Stimulated activated naive CD8-positive, alpha-beta T cell treated with anti-CD3 and anti-CD28 coated beads, Interleukin-15, amount 100 ng/mL, for 72 hours (primary cell): Measurements from ENCODE around the gene AFTPH.

ENCODE experiments used
- ATAC-seq: fragments of 150-1000 bp; cut with Tn5 transposase; 2 replicates; pipeline ENCODE4 v1.10.0; 2021; ENCODE audit warnings: mild to moderate bottlenecking, moderate library complexity
- DNase-seq, 2 donors: peaks; one replicate each; pipeline ENCODE4 v3.0.0; 2021 to 2022
- H3K27ac Mint-ChIP-seq, 2 donors: one replicate each; pipeline ENCODE4 v1.8.0; 2022; ENCODE audit warnings: mild to moderate bottlenecking in 2 of 2, mixed read lengths in 2 of 2, moderate library complexity in 2 of 2
- H3K27me3 Mint-ChIP-seq: one replicate; pipeline ENCODE4 v1.8.0; 2022; ENCODE audit warnings: mixed read lengths
- H3K4me1 Mint-ChIP-seq: one replicate; pipeline ENCODE4 v1.8.0; 2022; ENCODE audit warnings: mild to moderate bottlenecking, mixed read lengths
- H3K4me3 Mint-ChIP-seq, 2 donors: one replicate each; pipeline ENCODE4 v1.8.0; 2022; ENCODE audit warnings: mild to moderate bottlenecking in 2 of 2, mixed read lengths in 2 of 2, moderate library complexity in 1 of 2
- H3K9me3 Mint-ChIP-seq, 2 donors: one replicate each; pipeline ENCODE4 v1.8.0; 2022; ENCODE audit warnings: mixed read lengths in 2 of 2

The AFTPH gene, protein sequence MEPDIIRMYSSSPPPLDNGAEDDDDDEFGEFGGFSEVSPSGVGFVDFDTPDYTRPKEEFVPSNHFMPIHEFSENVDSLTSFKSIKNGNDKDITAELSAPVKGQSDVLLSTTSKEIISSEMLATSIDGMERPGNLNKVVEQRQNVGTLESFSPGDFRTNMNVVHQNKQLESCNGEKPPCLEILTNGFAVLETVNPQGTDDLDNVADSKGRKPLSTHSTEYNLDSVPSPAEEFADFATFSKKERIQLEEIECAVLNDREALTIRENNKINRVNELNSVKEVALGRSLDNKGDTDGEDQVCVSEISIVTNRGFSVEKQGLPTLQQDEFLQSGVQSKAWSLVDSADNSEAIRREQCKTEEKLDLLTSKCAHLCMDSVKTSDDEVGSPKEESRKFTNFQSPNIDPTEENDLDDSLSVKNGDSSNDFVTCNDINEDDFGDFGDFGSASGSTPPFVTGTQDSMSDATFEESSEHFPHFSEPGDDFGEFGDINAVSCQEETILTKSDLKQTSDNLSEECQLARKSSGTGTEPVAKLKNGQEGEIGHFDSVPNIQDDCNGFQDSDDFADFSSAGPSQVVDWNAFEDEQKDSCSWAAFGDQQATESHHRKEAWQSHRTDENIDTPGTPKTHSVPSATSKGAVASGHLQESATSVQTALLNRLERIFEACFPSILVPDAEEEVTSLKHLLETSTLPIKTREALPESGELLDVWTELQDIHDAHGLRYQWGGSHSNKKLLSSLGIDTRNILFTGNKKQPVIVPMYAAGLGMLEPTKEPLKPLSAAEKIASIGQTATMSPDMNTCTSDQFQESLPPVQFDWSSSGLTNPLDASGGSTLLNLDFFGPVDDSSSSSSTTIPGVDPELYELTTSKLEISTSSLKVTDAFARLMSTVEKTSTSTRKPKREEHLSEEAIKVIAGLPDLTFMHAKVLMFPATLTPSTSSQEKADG

GRCh38 chr2:64523666-64524603 lies at the start of gene AFTPH:
AFTPH (plus strand) TSS chr2:64524328; CDS start chr2:64551475, 27,147 bp downstream.
- Mint-ChIP-seq H3K27me3 (no peaks in the 10 kb centered on the region), H3K4me1 (peaks cover 18% of the 10 kb centered on the region), H3K9me3 (no peaks in the 10 kb centered on the region), H3K4me3 (peak within 1 kb of the TSS; percentile 100), H3K27ac (peak within 1 kb of the TSS; percentile 100)
- DNase-seq (peak; percentile 99 to 100), ATAC-seq (peak; percentile 95)

DNA sequence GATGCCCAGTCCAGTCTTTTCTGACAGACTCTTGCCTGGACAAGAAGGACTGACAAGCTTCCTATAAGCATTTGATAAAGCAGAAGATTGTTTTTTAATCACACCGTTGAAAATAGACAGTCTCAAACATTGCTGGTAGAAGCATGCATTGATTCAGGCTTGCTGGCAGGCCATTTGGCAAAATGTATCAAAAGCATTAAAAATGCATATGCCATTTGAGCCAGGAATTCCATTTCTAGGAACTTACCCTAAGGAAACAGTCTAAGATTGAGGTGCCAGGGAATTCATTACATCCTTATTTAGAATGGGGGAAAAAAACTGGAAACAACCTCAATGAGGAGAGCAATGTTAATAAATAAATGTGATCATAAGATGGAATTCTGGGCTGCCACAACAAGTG lies 49.5 kb upstream of the AFTPH start:
- peaks cover 22% of the 10 kb centered on the region for H3K4me1 Mint-ChIP-seq
- peaks cover 8% of the 10 kb centered on the region for H3K27me3 Mint-ChIP-seq
- no peak overlapping the region for H3K27ac Mint-ChIP-seq
- ATAC-seq = no peak
- H3K9me3 Mint-ChIP-seq = no peaks in the 10 kb centered on the region
- no peak overlapping the region for H3K4me3 Mint-ChIP-seq
- DNase-seq = no peak

GRCh38 chr2:64477037-64477436 lies 47.1 kb upstream of the AFTPH start:
- Mint-ChIP-seq H3K4me1 (peaks cover 26% of the 10 kb centered on the region), H3K9me3 (no peaks in the 10 kb centered on the region), H3K27ac (no peak overlapping the region), H3K27me3 (peaks cover 8% of the 10 kb centered on the region), H3K4me3 (no peak overlapping the region)
- ATAC-seq = no peak
- no peak for DNase-seq

DNA sequence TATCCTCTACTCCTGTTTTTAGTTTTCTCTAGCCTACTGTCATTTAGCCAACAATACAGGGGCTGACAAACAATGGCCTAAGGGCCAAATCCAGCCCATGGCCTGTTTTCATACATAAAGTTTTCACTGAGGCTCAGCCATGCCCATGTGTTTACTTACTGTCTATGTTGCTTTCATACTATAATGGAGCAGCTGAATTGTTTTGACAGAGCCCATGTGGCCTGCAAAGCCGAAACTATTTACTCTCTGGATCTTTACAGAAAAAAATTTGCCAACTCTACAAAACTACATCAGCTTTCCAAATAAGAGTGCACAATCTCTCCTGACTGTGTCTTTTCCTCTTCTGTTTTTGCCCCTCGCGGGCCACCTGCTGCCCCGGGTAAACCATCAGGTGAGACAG lies 46.1 kb upstream of the AFTPH start:
- DNase-seq (no peak), ATAC-seq (no peak)
- Mint-ChIP-seq H3K4me3 (peak overlapping the region in 1 of 2 donors; percentile 56), H3K4me1 (peaks cover 26% of the 10 kb centered on the region), H3K27me3 (peaks cover 8% of the 10 kb centered on the region), H3K27ac (no peak overlapping the region), H3K9me3 (no peaks in the 10 kb centered on the region)

GRCh38 chr2:64478502-64479230 lies 45.5 kb upstream of the AFTPH start:
- ATAC-seq (peak; percentile 80), DNase-seq (peak in 1 of 2 donors; percentile 15)
- Mint-ChIP-seq H3K27me3 (peaks cover 2% of the 10 kb centered on the region), H3K4me3 (peak overlapping the region in 1 of 2 donors; percentile 56), H3K27ac (no peak overlapping the region), H3K4me1 (peaks cover 26% of the 10 kb centered on the region), H3K9me3 (no peaks in the 10 kb centered on the region)

DNA sequence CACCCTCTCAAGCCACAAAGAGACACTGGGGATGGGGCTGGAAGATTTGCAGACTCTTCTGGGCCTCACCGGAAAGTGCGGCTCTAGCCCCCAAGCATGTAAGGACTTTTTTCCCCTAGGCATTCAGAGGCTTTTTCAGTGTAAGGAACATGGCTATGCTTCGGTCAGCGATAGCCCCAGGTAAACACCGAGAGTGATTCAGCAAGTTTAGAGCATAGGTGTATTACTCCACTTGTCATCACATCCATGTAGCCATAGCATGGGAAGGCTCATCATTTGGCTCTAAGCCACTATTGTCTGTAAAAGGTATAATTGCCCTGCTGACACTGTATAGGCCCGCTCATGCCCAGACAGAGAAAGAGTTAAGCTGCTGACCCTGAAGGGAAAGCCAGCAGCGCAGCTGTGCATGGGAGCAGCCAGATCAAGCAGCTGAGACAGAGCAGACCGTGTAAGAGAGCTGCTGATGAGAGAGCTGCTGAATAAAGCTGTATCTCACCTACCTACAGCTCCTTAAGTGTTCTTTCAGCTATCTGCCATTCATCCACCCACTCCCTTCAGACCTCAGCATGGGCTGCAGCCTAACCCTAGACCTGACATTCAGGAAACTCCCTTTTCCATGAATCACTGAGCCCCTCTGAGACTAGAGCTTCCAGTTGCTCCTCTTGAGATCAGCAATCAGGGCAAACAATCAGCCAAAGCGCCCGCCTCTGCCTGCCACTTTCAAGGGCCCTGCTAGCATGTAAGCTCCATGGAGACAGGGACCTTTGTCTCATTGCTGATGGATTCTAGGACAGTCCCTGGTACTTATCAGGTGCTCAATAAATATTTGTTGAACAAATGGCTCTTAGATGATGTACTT lies 44.6 kb upstream of the AFTPH start:
- H3K27ac Mint-ChIP-seq = no peak overlapping the region
- no peaks in the 10 kb centered on the region for H3K9me3 Mint-ChIP-seq
- no peak overlapping the region for H3K4me3 Mint-ChIP-seq
- H3K27me3 Mint-ChIP-seq = no peaks in the 10 kb centered on the region
- H3K4me1 Mint-ChIP-seq = peaks cover 21% of the 10 kb centered on the region
- ATAC-seq (no peak), DNase-seq (no peak)

DNA sequence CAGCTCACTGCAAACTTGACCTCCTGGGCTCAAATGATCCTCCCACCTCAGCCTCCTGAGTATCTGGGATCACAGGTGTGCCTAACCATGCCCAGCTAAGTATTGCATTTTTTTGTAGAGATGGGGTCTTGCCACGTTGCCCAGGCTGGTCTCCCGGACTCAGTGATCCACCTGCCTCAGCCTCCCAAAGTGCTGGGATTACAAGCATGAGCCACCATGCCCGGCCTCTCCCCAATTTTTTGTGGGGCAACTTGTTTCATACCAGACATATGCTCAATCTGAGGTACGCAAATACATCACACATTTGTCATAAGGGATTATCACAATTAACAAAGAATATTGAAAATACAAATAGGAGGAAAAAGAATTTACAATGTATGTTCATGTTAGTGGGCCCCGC lies 42.5 kb upstream of the AFTPH start:
- H3K4me1 Mint-ChIP-seq = peaks cover 21% of the 10 kb centered on the region
- ATAC-seq (no peak), DNase-seq (no peak)
- H3K4me3 Mint-ChIP-seq = no peak overlapping the region
- no peaks in the 10 kb centered on the region for H3K27me3 Mint-ChIP-seq
- H3K27ac Mint-ChIP-seq = no peak overlapping the region
- H3K9me3 Mint-ChIP-seq = no peaks in the 10 kb centered on the region

DNA sequence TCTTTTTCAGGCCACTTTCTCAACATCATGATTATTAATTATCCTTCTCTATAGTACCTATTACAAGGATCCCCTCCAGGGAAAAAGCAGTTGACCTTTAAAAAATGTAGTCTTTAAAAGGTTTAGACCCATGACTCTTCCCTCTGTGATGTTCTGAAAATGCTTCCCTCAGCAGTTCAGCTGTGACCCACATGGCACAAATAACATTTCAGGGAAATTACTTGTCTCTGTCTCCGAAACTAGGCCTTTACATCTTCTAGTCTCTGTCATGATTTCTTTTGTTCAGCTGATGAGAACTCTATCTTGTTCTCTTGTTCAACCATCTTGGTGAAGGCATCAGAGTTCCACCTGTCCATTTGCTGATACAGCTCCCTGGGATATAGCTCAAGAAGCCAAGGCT lies 41.9 kb upstream of the AFTPH start:
- Mint-ChIP-seq H3K27me3 (no peaks in the 10 kb centered on the region), H3K27ac (no peak overlapping the region), H3K9me3 (no peaks in the 10 kb centered on the region), H3K4me3 (no peak overlapping the region), H3K4me1 (peaks cover 21% of the 10 kb centered on the region)
- ATAC-seq (no peak), DNase-seq (no peak)

- DNase-seq (no peak), ATAC-seq (no peak)
- no peaks in the 10 kb centered on the region for H3K27me3 Mint-ChIP-seq
- no peaks in the 10 kb centered on the region for H3K9me3 Mint-ChIP-seq
- peak overlapping the region in 1 of 2 donors; percentile 61 for H3K27ac Mint-ChIP-seq
- H3K4me3 Mint-ChIP-seq = no peak overlapping the region
- peaks cover 20% of the 10 kb centered on the region for H3K4me1 Mint-ChIP-seq
Measured at GRCh38 chr2:64482765-64483504, 41.2 kb upstream of the AFTPH start.

- H3K27me3 Mint-ChIP-seq = no peaks in the 10 kb centered on the region
- DNase-seq (no peak), ATAC-seq (no peak)
- H3K4me3 Mint-ChIP-seq = no peak overlapping the region
- no peak overlapping the region for H3K27ac Mint-ChIP-seq
- H3K9me3 Mint-ChIP-seq = no peaks in the 10 kb centered on the region
- peaks cover 15% of the 10 kb centered on the region for H3K4me1 Mint-ChIP-seq
Measured at GRCh38 chr2:64485331-64485730, 38.8 kb upstream of the AFTPH start.

- DNase-seq (no peak), ATAC-seq (no peak)
- Mint-ChIP-seq H3K4me1 (peaks cover 15% of the 10 kb centered on the region), H3K4me3 (no peak overlapping the region), H3K27ac (no peak overlapping the region), H3K27me3 (no peaks in the 10 kb centered on the region), H3K9me3 (no peaks in the 10 kb centered on the region)
Measured at GRCh38 chr2:64485961-64486360, 38.2 kb upstream of the AFTPH start.

GRCh38 chr2:64487256-64488049 lies 36.7 kb upstream of the AFTPH start:
- Mint-ChIP-seq H3K4me1 (peaks cover 15% of the 10 kb centered on the region), H3K27me3 (no peaks in the 10 kb centered on the region), H3K27ac (no peak overlapping the region), H3K4me3 (no peak overlapping the region), H3K9me3 (no peaks in the 10 kb centered on the region)
- DNase-seq (no peak), ATAC-seq (no peak)
